NCI-H748 (cell line): ENCODE measurements around the gene MOCS1.

Experiments
- DNase-seq: peaks from one replicate; lab custom pipeline; 2025; ENCODE audit not compliant: unreplicated experiment; lab: John Stamatoyannopoulos, UW

Gene MOCS1

GRCh38 chr6:39925191-39925930, 8.9 kb downstream of the MOCS1 start:
- DNase-seq: no peak

DNA sequence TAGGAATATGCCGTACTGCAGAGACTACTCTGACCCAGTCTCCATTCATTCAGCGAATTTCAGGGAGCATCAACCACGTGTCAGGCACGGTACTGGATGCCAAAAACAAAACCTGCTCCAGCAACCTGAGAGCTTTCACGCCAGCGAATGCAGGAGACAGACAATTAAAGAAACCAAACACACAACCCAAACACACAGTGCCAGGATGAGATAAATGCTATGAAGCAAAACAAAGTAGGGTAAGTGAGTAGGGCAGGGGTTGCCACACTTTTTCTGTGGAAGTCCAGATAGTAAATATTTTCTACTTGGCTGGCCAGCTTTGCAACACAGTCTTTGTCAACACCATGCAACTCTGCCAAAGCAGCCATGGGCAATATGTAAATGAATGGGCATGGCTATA, 10.0 kb downstream of the MOCS1 start:
- DNase-seq: no peak

GRCh38 chr6:39923861-39924260, 10.4 kb downstream of the MOCS1 start:
- DNase-seq: peak; percentile 17

DNA sequence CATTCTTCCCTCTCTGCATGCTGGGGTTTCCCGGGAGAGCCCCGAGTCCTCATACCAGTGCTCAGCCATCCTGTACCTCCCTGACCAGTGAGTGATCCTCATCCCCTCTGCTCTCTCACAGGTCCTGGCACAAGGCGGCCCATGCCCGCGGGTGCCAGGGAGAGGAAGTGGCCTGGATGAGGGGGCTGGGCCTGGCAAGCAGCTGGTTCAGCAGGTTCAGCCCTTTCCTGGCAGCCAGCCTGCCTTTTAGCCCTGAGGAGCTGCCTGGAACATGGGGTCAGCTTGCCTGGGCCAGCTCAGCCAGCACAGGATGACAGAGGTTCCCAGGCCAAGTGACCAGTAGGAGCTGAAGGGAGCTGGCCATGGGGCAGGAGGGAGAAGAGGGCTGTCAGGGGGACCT, 10.9 kb downstream of the MOCS1 start:
- peak; percentile 17 for DNase-seq

GRCh38 chr6:39922821-39923220, 11.4 kb downstream of the MOCS1 start:
- no peak for DNase-seq

- no peak for DNase-seq
These were observed 14.1 kb downstream of the MOCS1 start for GRCh38 chr6:39920157-39920556.

GRCh38 chr6:39918831-39919230, 15.4 kb downstream of the MOCS1 start:
- no peak for DNase-seq

- DNase-seq: no peak
These were observed 16.3 kb downstream of the MOCS1 start for GRCh38 chr6:39917981-39918380.

- DNase-seq: no peak
These were observed 16.9 kb downstream of the MOCS1 start for GRCh38 chr6:39917329-39917728.

GRCh38 chr6:39915866-39916265, 18.4 kb downstream of the MOCS1 start:
- DNase-seq: no peak

- DNase-seq: no peak
These were observed 20.0 kb downstream of the MOCS1 start for GRCh38 chr6:39914239-39914638.

- DNase-seq: no peak
These were observed 20.8 kb downstream of the MOCS1 start for GRCh38 chr6:39913391-39913916.

DNA sequence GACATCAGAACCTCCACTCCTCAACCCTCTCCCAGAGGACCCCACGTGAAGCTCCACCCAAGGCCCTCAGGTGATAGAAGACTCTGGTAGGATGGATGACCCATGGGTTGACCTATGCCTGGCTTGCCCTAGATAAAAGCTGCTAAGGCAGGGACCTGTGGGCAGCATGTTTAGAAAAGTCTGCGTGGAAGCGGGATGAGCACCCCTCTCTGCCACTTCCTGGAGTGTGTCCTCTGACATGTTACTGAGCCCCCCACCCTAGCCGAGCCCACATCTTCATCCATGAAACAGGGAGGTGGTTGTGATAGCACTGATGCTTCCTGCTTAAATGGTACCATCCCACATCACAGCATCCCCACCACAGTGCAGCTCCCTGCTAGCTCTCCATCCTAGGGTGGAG, 21.8 kb downstream of the MOCS1 start:
- no peak for DNase-seq

DNA sequence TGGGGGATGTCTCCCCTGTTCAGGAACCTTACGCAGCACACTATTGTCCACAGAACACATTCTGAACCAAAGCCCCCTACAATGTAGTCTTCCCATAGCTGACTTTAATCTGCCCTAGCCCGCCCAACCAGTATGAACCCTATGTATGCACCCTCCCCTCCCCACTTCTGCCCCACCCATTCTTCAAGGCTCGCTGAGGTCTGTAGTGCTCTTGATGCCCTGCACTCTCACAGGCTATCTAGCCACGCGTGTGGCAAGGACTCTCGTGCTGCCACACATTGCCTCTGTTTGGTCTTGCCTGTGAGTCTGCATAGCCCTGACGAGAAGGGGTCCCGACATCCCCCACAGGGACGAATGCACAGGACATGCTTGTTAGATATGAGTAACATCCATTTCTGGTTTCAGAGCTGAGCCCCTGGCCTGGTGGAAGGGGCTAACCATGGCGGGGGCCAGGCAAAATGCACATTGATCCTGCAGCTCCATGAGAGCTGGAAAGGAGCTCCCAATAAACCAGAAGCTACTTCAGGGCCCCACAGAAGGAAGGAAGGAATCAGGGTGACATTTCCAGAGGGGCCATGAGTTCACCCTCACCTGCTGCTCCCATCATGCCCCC, 22.6 kb downstream of the MOCS1 start:
- DNase-seq: no peak

GRCh38 chr6:39910744-39911143, 23.5 kb downstream of the MOCS1 start:
- DNase-seq: no peak

DNA sequence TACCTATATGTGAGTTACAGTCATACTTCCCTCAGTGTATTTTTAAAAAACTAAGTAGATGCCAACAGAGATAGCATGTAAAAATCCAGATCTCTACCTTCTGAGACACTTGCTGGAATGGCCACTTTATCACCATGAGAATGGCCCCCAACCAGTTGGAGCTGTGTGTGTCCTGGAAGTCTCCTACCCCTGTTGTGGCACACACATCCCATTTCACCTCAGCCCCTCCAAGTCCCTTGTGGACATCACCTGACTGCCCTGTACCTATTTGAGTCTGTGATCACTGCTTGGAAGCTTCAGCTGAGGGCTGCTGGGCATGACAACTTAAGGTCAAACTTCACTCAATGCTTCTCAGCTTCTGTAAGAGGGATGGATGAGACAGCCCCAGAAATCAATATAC, 24.1 kb downstream of the MOCS1 start:
- no peak for DNase-seq

DNA sequence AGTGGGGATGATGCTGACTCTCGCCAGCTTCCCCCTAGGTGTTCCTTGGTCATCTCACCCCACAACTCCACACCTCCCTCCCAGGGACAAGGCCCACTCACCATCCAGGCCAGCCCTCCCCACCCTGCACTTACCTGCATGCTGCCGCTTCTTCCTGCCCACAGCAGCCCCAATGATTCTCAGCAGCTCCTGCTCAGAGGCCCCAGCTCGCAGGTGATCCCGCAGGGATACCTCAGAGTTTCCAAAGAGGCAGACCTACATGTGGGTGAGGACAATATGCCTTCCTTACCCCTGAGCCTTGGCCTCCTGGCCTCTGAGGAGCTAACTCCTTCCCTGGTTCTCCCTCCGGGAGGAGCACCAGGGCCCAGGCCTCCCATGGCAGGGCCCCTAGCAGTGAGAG, 24.6 kb downstream of the MOCS1 start:
- no peak for DNase-seq

GRCh38 chr6:39908838-39909583, 25.3 kb downstream of the MOCS1 start:
- no peak for DNase-seq

GRCh38 chr6:39907871-39908575, 26.2 kb downstream of the MOCS1 start:
- no peak for DNase-seq

DNA sequence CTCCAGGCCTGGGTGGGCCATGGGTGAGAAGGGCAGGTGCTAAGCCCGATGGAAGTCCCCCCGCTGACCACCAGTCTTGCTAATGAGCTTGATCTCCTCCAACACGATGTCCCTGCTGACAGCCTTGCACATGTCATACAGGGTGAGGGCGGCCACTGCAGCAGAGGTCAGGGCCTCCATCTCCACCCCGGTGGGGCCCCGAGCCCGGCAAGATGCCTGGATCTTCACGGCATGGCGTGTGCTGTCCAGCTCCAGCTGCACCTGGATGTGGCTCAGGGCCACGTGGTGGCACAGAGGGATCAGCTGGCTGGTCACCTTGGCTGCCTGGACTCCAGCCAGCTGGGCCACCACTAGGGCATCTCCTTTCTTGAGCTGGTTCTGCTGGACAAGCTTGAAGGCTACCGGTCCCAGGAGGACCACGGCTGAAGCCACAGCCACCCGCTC, 27.9 kb downstream of the MOCS1 start:
- DNase-seq: no peak

GRCh38 chr6:39905640-39905975, 28.7 kb downstream of the MOCS1 start:
- no peak for DNase-seq
